Measurements from ENCODE around the gene SMURF2. TPM values are rescaled to one million over a fixed set of nuclear protein-coding genes. Genes with fewer than 3 reads are reported as not detected.
"Not testable (repeated sequence)": the region's sequence is repeated elsewhere in the genome, so short reads cannot be mapped to it uniquely, and the experiment has no call there.

SMURF2 gene
- total RNA-seq, 4 donors from 2014 or later = 18.2 to 28.0 (median 21.3) TPM

GRCh38 chr17:64682261-64683181 lies 20.4 kb upstream of the SMURF2 start:
- no peak overlapping the region for H3K27ac ChIP-seq
- no peak for TF ChIP-seq POLR2A (IDR thresholded peaks at IDR 0.05)
- TF ChIP-seq, protein P1, sequence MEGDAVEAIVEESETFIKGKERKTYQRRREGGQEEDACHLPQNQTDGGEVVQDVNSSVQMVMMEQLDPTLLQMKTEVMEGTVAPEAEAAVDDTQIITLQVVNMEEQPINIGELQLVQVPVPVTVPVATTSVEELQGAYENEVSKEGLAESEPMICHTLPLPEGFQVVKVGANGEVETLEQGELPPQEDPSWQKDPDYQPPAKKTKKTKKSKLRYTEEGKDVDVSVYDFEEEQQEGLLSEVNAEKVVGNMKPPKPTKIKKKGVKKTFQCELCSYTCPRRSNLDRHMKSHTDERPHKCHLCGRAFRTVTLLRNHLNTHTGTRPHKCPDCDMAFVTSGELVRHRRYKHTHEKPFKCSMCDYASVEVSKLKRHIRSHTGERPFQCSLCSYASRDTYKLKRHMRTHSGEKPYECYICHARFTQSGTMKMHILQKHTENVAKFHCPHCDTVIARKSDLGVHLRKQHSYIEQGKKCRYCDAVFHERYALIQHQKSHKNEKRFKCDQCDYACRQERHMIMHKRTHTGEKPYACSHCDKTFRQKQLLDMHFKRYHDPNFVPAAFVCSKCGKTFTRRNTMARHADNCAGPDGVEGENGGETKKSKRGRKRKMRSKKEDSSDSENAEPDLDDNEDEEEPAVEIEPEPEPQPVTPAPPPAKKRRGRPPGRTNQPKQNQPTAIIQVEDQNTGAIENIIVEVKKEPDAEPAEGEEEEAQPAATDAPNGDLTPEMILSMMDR (IDR thresholded peaks at IDR 0.05) = no peak
- no peak for TF ChIP-seq EP300 (IDR thresholded peaks at IDR 0.05)

DNA sequence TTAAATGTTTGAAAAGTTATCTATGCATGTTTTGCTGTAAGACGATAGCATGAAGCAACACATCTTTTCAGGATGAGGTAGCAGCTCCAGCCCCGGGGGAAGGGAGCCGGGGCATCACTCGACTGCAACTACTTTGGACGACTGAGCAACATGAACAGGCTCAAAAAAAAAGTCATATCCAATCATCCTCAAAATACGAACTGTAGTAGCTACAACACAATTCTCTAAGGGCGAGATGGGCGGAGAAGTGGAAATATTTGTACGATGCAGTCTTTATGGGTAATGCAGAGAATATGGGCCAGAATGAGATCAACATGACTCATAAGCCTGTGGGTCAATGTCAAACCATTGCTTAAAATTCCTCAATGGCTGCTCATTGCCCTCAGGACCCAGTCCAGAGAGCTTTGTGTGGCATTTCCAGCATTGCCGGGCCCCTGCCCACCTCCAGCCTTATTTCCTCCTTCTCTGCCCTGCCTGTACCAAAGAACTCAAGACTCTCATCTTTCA lies 17.7 kb upstream of the SMURF2 start:
- Histone ChIP-seq H3K27me3 (no peaks in the 10 kb centered on the region), H3K27ac (peak overlapping the region in 1 of 4 donors; percentile 10), H3K4me1 (peaks cover 0 to 6% (median 0%) of the 10 kb centered on the region in 4 donors), H3K36me3 (no peaks in the 10 kb centered on the region), H3K9me3 (no peaks in the 10 kb centered on the region), H3K4me3 (no peak overlapping the region)
- DNase-seq (ENCODE audit: low spot score in 2 of 2) = no peak
- TF ChIP-seq, protein P1 (IDR thresholded peaks at IDR 0.05) = no peak
- TF ChIP-seq POLR2A (IDR thresholded peaks at IDR 0.05) (no peak), EP300 (IDR thresholded peaks at IDR 0.05) (no peak)
- WGBS, 2 donors = 26 to 39% methylated on average over 10 of the region's 10 CpGs

More at GRCh38 chr17:64682261-64683181, 20.4 kb upstream of the SMURF2 start:
- DNase-seq (ENCODE audit: low spot score in 2 of 2) = no peak
- H3K4me1 ChIP-seq = peaks cover 0 to 6% (median 0%) of the 10 kb centered on the region in 4 donors
- WGBS, 2 donors = 83 to 85% methylated on average over 12 of the region's 12 CpGs
- no peaks in the 10 kb centered on the region for H3K27me3 ChIP-seq
- no peaks in the 10 kb centered on the region for H3K9me3 ChIP-seq
- H3K4me3 ChIP-seq = no peak overlapping the region
- H3K36me3 ChIP-seq = no peaks in the 10 kb centered on the region

DNA sequence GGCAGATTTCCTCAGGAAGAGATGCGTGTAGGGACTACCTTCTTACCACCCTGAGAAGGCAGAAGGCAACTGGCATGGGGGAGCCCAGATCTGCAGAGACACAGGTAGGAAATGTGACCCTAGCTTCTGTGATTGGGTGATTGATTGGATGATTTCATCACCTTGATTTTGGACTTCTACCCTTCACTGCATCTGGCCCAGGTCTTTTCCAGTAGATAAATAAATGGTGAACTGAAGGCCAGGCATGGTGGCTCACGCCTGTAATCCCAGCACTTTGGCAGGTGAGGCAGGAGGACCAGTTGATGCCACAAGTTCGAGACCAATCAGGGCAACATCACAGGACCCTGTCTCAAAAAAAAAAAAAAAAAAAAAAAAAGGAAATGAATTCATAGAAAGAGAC lies 14.7 kb upstream of the SMURF2 start:
- TF ChIP-seq, protein P1 (IDR thresholded peaks at IDR 0.05) = no peak
- TF ChIP-seq EP300 (IDR thresholded peaks at IDR 0.05) (no peak), POLR2A (IDR thresholded peaks at IDR 0.05) (no peak)
- no peaks in the 10 kb centered on the region for H3K9me3 ChIP-seq
- DNase-seq (ENCODE audit: low spot score in 2 of 2) = no peak
- 61 to 62% methylated on average over 3 of the region's 3 CpGs for WGBS, 2 donors
- H3K27ac ChIP-seq = no peak overlapping the region
- peaks cover 0 to 6% (median 0%) of the 10 kb centered on the region in 4 donors for H3K4me1 ChIP-seq
- no peaks in the 10 kb centered on the region for H3K36me3 ChIP-seq
- no peak overlapping the region for H3K4me3 ChIP-seq
- no peaks in the 10 kb centered on the region for H3K27me3 ChIP-seq

GRCh38 chr17:64670843-64671590 lies 8.9 kb upstream of the SMURF2 start:
- not testable (repeated sequence) for H3K9me3 ChIP-seq; H3K27ac ChIP-seq; H3K4me3 ChIP-seq; H3K4me1 ChIP-seq; H3K36me3 ChIP-seq; H3K27me3 ChIP-seq; DNase-seq (ENCODE audit: low spot score in 2 of 2)
- WGBS, 2 donors = 77 to 80% methylated on average over 10 of the region's 10 CpGs

DNA sequence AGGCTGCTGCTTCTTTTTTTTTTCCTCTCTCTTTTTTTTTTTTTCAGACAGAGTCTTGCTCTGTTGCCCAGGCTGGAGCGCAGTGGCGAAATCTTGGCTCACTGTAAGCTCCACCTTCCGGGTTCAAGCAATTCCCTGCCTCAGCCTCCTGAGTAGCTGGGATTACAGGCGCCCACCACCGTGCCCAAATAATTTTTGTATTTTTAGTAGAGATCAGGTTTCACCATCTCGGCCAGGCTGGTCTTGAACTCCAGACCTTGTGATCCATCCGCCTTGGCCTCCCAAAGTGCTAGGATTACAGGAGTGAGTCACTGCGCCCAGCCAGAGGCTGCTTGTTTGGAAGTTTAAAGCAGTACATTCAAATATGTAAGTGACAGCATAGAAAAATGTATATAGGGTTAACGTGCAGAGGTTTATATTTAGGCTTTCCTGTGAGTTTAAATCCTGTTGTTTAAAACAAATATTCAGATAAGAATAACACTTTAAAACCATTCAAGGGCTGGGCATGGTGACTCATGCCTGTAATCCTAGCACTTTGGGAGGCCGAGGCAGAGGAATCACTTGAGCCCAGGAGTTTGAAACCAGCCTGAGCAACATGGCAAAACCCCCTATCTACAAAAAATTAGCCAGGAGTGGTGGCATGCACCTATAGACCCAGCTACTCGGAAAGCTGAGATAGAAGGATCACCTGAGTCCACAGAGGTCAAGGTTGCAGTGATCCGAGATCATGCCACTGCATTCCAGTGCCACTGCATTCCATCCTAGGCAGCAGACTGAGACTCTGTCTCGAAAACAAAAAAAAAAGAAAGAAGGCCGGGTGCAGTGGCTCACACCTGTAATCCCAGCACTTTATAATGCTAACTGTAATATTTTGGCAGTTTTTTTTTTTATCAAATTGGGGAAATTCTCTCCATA lies 6.0 kb upstream of the SMURF2 start:
- H3K9me3 ChIP-seq; H3K4me3 ChIP-seq; H3K4me1 ChIP-seq; DNase-seq (ENCODE audit: low spot score in 2 of 2); H3K36me3 ChIP-seq; H3K27me3 ChIP-seq; H3K27ac ChIP-seq: not testable (repeated sequence)
- WGBS, 2 donors = 77 to 80% methylated on average over 14 of the region's 14 CpGs

DNA sequence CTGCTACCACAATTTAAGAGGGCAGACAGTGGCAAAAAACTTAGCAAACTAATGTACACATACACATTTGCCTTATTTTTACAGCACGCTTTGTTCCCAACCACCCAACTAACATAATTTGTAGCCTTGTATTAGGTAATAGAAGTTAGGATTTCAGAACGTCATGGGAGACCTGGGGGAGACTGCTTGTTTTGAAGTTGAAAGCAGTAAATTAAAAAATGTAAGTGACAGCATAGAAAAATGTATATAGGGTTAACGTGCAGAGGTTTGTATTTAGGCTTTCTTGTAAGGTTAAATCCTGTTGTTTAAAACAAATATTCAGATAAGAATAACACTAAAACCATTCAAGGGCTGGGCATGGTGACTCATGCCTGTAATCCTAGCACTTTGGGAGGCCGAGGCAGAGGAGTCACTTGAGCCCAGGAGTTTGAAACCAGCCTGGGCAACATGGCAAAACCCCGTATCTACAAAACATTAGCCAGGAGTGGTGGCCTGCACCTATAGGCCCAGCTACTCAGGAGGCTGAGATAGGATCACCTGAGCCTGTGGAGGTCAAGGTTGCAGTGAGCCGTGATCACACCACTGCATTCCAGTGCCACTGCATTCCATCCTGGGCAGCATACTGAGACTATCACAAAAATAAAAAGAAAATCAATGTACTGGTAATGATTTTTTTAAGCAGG lies 2.3 kb upstream of the SMURF2 start:
- not testable (repeated sequence) for DNase-seq (ENCODE audit: low spot score in 2 of 2); H3K4me3 ChIP-seq; H3K9me3 ChIP-seq; H3K27ac ChIP-seq; H3K36me3 ChIP-seq; H3K27me3 ChIP-seq
- 76 to 77% methylated on average over 6 of the region's 6 CpGs for WGBS, 2 donors
- H3K4me1 ChIP-seq = peaks cover 0 to 16% (median 4%) of the 10 kb centered on the region in 4 donors

DNA sequence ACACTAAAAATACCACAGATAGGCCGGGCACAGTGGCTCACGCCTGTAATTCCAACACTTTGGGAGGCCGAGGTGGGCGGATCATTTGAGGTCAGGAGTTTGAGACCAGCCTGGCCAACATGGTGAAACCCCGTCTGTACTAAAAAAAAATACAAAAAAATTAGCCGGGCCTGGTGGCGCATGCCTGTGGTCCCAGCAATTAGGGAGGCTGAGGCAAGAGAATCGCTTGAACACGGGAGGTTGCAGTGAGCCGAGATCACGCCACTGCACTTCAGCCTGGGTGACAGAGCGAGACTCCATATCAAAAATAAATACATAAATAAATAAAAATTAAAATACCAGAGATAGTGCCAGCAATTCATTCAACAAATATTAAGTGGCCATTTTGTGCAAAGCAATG lies 1.7 kb upstream of the SMURF2 start:
- H3K36me3 ChIP-seq; DNase-seq (ENCODE audit: low spot score in 2 of 2); H3K4me3 ChIP-seq; H3K27ac ChIP-seq; H3K27me3 ChIP-seq; H3K9me3 ChIP-seq: not testable (repeated sequence)
- WGBS, 2 donors = 90 to 95% methylated on average over 12 of the region's 12 CpGs
- peaks cover 0 to 22% (median 4%) of the 10 kb centered on the region in 4 donors for H3K4me1 ChIP-seq
